Astrocyte (in vitro differentiated cells and primary cell): ENCODE measurements around the gene HMCN1.

Experiments used
- CTCF ChIP-seq: IDR thresholded peaks from 2 replicates; pipeline ENCODE4 v1.5.1; 2011; ENCODE audit warnings: low read depth, mild to moderate bottlenecking, inconsistent platforms, low read length, moderate library complexity; ENCODE audit not compliant: insufficient read depth
- EZH2 ChIP-seq: IDR thresholded peaks from 2 replicates; pipeline ENCODE4 v1.6.1; 2012; ENCODE audit warnings: mild to moderate bottlenecking, low read length, inconsistent platforms; ENCODE audit not compliant: insufficient read depth

- TF ChIP-seq CTCF, result no peak
- no peak for TF ChIP-seq EZH2
Observed at GRCh38 chr1:185972096-185972850, 238.1 kb downstream of the HMCN1 start.
